MM.1S (cell line): Measurements from ENCODE around the gene PSMA2.

Experiments
- DNase-seq: peaks from one replicate; pipeline ENCODE4 v3.0.0-alpha.2; 2015
- H2AFZ ChIP-seq: fragments of 300-600 bp; sonication (generic); 2 replicates; pipeline ENCODE4 v1.6.0; 2016; ENCODE audit warnings: antibody characterized with exemption, low read length
- H3F3A ChIP-seq: fragments of 300-600 bp; sonication (generic); 2 replicates; pipeline ENCODE4 v1.6.1; 2016; ENCODE audit warnings: mild to moderate bottlenecking, antibody characterized with exemption, low read length, moderate library complexity, mixed read lengths; ENCODE audit not compliant: insufficient read depth
- H3K27ac ChIP-seq: fragments of 300-600 bp; sonication (generic); 2 replicates; pipeline ENCODE4 v1.5.1; 2016; ENCODE audit warnings: mild to moderate bottlenecking, low read length
- H3K27me3 ChIP-seq: fragments of 300-600 bp; sonication (generic); replicated peaks from 2 replicates; pipeline ENCODE4 v1.6.0; 2016; ENCODE audit warnings: low read length; ENCODE audit not compliant: insufficient read depth
- H3K36me3 ChIP-seq: fragments of 300-600 bp; sonication (generic); replicated peaks from 2 replicates; pipeline ENCODE4 v1.6.1; 2016; ENCODE audit warnings: mild to moderate bottlenecking, low read length, mixed read lengths; ENCODE audit not compliant: insufficient read depth
- H3K4me1 ChIP-seq: fragments of 300-600 bp; sonication (generic); 2 replicates; pipeline ENCODE4 v1.6.1; 2016; ENCODE audit warnings: low read length, mixed read lengths
- H3K4me2 ChIP-seq: fragments of 300-600 bp; sonication (generic); 2 replicates; pipeline ENCODE4 v1.6.0; 2016; ENCODE audit warnings: low read depth, low read length
- H3K4me3 ChIP-seq: fragments of 300-600 bp; sonication (generic); 2 replicates; pipeline ENCODE4 v1.5.1; 2016; ENCODE audit warnings: low read length, mixed read lengths
- H3K79me2 ChIP-seq: fragments of 300-600 bp; sonication (generic); 2 replicates; pipeline ENCODE4 v1.6.1; 2016; ENCODE audit warnings: mixed run types, low read length, mixed read lengths
- H3K9ac ChIP-seq: fragments of 300-600 bp; sonication (generic); 2 replicates; pipeline ENCODE4 v1.6.1; 2016; ENCODE audit warnings: low read length, mixed read lengths
- H3K9me2 ChIP-seq: fragments of 300-600 bp; sonication (generic); replicated peaks from 2 replicates; pipeline ENCODE4 v1.6.1; 2016; ENCODE audit warnings: mild to moderate bottlenecking, low read length, mixed read lengths; ENCODE audit not compliant: insufficient read depth
- H3K9me3 ChIP-seq: fragments of 300-600 bp; sonication (generic); replicated peaks from 2 replicates; pipeline ENCODE4 v1.6.1; 2016; ENCODE audit warnings: mild to moderate bottlenecking, low read length, mixed read lengths; ENCODE audit not compliant: insufficient read depth
- H4K20me1 ChIP-seq: fragments of 300-600 bp; sonication (generic); 2 replicates; pipeline ENCODE4 v1.6.1; 2016; ENCODE audit warnings: mild to moderate bottlenecking, low read length, moderate library complexity, mixed read lengths; ENCODE audit not compliant: insufficient read depth
- EZH2 ChIP-seq: fragments of 300-600 bp; sonication (generic); optimal IDR thresholded peaks from 2 replicates; pipeline ENCODE3; 2017; ENCODE audit warnings: low read depth, mild to moderate bottlenecking, antibody characterized with exemption, low read length, mixed read lengths
- EZH2phosphoT487 ChIP-seq: fragments of 300-600 bp; sonication (generic); IDR thresholded peaks from 2 replicates; pipeline ENCODE4 v1.6.1; 2018; ENCODE audit warnings: antibody characterized with exemption, low read length
- TF ChIP-seq, protein P1 (sequence below): fragments of 300-600 bp; sonication (generic); IDR thresholded peaks from 2 replicates; pipeline ENCODE4 v1.5.1; 2016; ENCODE audit warnings: antibody characterized with exemption, low read length, mixed read lengths

The PSMA2 gene

DNA sequence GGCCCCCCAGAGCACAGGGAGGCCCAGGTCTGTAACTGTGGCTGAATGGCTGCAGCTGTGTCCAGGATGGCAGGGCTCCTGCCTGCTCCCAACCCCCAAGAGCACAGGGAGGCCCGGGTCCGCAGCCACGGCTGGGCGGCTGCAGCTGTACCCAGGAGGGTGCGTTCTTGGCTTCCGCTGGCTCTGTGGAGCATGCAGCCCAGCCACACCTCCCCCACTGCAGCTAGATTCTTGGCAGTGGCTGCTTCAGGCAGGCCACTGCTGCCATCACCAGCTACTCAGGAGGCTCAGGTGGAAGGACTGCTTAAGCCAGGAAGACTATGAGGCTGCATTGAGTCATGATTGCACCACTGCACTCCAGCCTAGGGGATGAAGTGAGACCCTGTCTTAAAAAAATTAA lies 48.0 kb downstream of the PSMA2 start:
- Histone ChIP-seq H3K9me2 (no peaks in the 10 kb centered on the region), H3K4me2 (no peak overlapping the region), H3K27me3 (no peaks in the 10 kb centered on the region), H3K9ac (no peak overlapping the region), H4K20me1 (no peaks in the 10 kb centered on the region), H3K9me3 (no peaks in the 10 kb centered on the region), H3K4me3 (no peak overlapping the region), H2AFZ (no peak overlapping the region), H3K4me1 (no peaks in the 10 kb centered on the region), H3K79me2 (no peaks in the 10 kb centered on the region), H3K27ac (no peak overlapping the region), H3K36me3 (no peaks in the 10 kb centered on the region), H3F3A (peaks cover 5% of the 10 kb centered on the region; the same call in 1 of the 2 replicates)
- DNase-seq: no peak
- TF ChIP-seq, protein P1, sequence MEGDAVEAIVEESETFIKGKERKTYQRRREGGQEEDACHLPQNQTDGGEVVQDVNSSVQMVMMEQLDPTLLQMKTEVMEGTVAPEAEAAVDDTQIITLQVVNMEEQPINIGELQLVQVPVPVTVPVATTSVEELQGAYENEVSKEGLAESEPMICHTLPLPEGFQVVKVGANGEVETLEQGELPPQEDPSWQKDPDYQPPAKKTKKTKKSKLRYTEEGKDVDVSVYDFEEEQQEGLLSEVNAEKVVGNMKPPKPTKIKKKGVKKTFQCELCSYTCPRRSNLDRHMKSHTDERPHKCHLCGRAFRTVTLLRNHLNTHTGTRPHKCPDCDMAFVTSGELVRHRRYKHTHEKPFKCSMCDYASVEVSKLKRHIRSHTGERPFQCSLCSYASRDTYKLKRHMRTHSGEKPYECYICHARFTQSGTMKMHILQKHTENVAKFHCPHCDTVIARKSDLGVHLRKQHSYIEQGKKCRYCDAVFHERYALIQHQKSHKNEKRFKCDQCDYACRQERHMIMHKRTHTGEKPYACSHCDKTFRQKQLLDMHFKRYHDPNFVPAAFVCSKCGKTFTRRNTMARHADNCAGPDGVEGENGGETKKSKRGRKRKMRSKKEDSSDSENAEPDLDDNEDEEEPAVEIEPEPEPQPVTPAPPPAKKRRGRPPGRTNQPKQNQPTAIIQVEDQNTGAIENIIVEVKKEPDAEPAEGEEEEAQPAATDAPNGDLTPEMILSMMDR: no peak
- TF ChIP-seq EZH2phosphoT487: no peak
- TF ChIP-seq EZH2: no peak

DNA sequence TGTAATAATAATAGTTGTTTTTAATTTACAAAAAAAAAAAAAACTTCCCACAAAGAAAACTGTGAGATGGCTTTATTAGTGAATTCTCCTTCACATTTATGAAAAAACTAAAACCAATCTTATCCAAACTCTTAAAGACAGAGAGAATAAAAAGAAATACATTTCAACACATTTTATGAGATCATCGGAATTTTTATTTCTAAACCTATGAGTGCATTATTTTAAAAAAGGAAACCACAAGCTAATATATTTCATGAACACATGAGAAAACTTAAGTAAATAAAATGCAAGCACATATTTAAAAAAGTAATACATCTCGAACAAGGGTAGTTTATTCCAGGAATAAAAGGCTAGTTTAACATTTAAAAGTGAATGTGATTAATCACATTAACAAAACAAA lies 51.6 kb downstream of the PSMA2 start:
- no peak for DNase-seq

DNA sequence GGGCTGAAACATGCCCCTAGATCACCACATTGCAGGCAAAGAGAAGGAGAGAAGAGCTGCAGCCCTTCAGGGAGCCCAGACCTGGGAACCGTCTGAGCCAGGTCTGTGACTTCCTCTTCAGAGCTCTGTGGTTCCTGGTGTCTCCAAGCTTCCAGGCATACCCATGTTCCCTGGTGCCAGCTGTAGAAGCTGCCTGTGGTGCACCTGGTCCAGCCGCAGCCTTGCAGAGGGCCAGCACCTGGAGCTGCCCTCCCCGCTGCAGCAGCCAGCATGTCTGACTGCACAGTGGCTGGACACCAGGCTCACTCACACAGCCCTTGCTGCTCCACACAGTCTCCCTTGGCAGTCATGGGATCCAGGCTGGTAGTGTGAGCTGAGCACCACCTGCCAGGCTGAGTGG lies 53.7 kb downstream of the PSMA2 start:
- no peak overlapping the region for H2AFZ ChIP-seq
- H4K20me1 ChIP-seq: no peaks in the 10 kb centered on the region
- no peaks in the 10 kb centered on the region for H3K9me3 ChIP-seq
- no peaks in the 10 kb centered on the region for H3K79me2 ChIP-seq
- H3K36me3 ChIP-seq: no peaks in the 10 kb centered on the region
- no peak overlapping the region for H3K4me2 ChIP-seq
- no peaks in the 10 kb centered on the region for H3F3A ChIP-seq
- H3K9ac ChIP-seq: no peak overlapping the region
- H3K9me2 ChIP-seq: no peaks in the 10 kb centered on the region
- H3K27ac ChIP-seq: no peak overlapping the region
- no peak overlapping the region for H3K4me3 ChIP-seq
- H3K4me1 ChIP-seq: no peaks in the 10 kb centered on the region
- TF ChIP-seq, protein P1: no peak
- TF ChIP-seq EZH2phosphoT487 (no peak), EZH2 (no peak)
- H3K27me3 ChIP-seq: no peaks in the 10 kb centered on the region
- no peak for DNase-seq

More for the DNA sequence above, 51.6 kb downstream of the PSMA2 start:
- no peaks in the 10 kb centered on the region for H3K36me3 ChIP-seq
- TF ChIP-seq EZH2 (no peak), EZH2phosphoT487 (no peak)
- TF ChIP-seq, protein P1: no peak
- no peaks in the 10 kb centered on the region for H3F3A ChIP-seq
- H3K27ac ChIP-seq: no peak overlapping the region
- no peak overlapping the region for H3K4me3 ChIP-seq
- H3K79me2 ChIP-seq: no peaks in the 10 kb centered on the region
- H3K27me3 ChIP-seq: no peaks in the 10 kb centered on the region
- H3K9ac ChIP-seq: no peak overlapping the region
- no peaks in the 10 kb centered on the region for H3K4me1 ChIP-seq
- H3K9me3 ChIP-seq: no peaks in the 10 kb centered on the region
- no peaks in the 10 kb centered on the region for H3K9me2 ChIP-seq
- H2AFZ ChIP-seq: no peak overlapping the region
- no peaks in the 10 kb centered on the region for H4K20me1 ChIP-seq
- no peak overlapping the region for H3K4me2 ChIP-seq
